H1 (cell line): ENCODE data around the gene NELFA. TPM values are rescaled to one million over a fixed set of nuclear protein-coding genes. Genes with fewer than 3 reads are reported as not detected.
A peak's percentile ranks its signal among the peaks of the same experiment; 100 is the strongest.

Experiments
- CTCF ChIA-PET: fragments of 300-600 bp; sonication (Branson Sonifier 250); formaldehyde crosslinking; loops from one replicate; lab custom pipeline; 2021; ENCODE audit not compliant: partially characterized antibody; lab: Charles Lee
- POLR2A ChIA-PET: fragments of 300-600 bp; sonication (Branson Sonifier 250); formaldehyde crosslinking; loops from one replicate; lab custom pipeline; 2021; ENCODE audit warnings: inconsistent platforms; ENCODE audit not compliant: partially characterized antibody; lab: Charles Lee
- DNase-seq, 2 experiments: peaks; one replicate each; pipeline versions ENCODE4 v3.0.0 to v3.0.0-alpha.2; 2010 to 2022; ENCODE audit warnings: low spot score in 2 of 2, low read depth in 1 of 2, mixed read lengths in 1 of 2
- FAIRE-seq: peaks from 2 replicates; lab custom pipeline; 2011; peaks lifted over from hg19 to GRCh38; lab: Jason Lieb, UNC
- H2AFZ ChIP-seq: 2 replicates; pipeline ENCODE4 v1.8.1; 2012; ENCODE audit warnings: low read length, inconsistent platforms
- H2AK5ac ChIP-seq: 2 replicates; pipeline ENCODE4 v1.6.1; 2013; ENCODE audit warnings: low read depth, low read length
- H2BK120ac ChIP-seq: replicated peaks from 2 replicates; pipeline ENCODE3; 2013; ENCODE audit warnings: low read depth, low read length, inconsistent platforms
- H2BK12ac ChIP-seq: 2 replicates; pipeline ENCODE4 v1.6.1; 2013; ENCODE audit warnings: low read depth, low read length
- H2BK15ac ChIP-seq: 2 replicates; pipeline ENCODE4 v1.6.1; 2013; ENCODE audit warnings: low read length
- H2BK20ac ChIP-seq: 2 replicates; pipeline ENCODE4 v1.6.1; 2013; ENCODE audit warnings: low read length
- H2BK5ac ChIP-seq: 2 replicates; pipeline ENCODE4 v1.6.1; 2013; ENCODE audit warnings: low read depth, low read length
- H3K14ac ChIP-seq: 2 replicates; pipeline ENCODE4 v1.6.1; 2013; ENCODE audit warnings: inconsistent platforms; ENCODE audit not compliant: insufficient read length
- H3K18ac ChIP-seq: 2 replicates; pipeline ENCODE4 v1.6.1; 2013; ENCODE audit warnings: low read length; ENCODE audit errors: extremely low read depth
- H3K23ac ChIP-seq: 2 replicates; pipeline ENCODE4 v1.6.1; 2013; ENCODE audit warnings: inconsistent platforms; ENCODE audit not compliant: insufficient read length
- H3K23me2 ChIP-seq: 2 replicates; pipeline ENCODE4 v1.6.1; 2013; ENCODE audit warnings: low read depth, low read length
- H3K27ac ChIP-seq: 2 replicates; pipeline ENCODE4 v1.6.1; 2011; ENCODE audit warnings: low read depth, low read length, inconsistent platforms
- H3K27me3 ChIP-seq, 4 experiments: replicated peaks in 1 of 4; 1 replicate in 1 of 4; 2 replicates in 3 of 4; pipeline versions ENCODE4 v1.6.1 to v1.8.1; 2011 to 2013; ENCODE audit warnings: low read length in 3 of 4, mild to moderate bottlenecking in 3 of 4, inconsistent platforms in 2 of 4, mixed read lengths in 2 of 4, moderate library complexity in 1 of 4; ENCODE audit not compliant: control insufficient read depth in 3 of 4, insufficient read depth in 3 of 4; ENCODE audit errors: extremely low read depth in 1 of 4
- H3K36me3 ChIP-seq, 4 experiments: 2 replicates each; pipeline versions ENCODE4 v1.6.1 to v1.8.1; 2011 to 2013; ENCODE audit warnings: mild to moderate bottlenecking in 4 of 4, low read length in 3 of 4, moderate library complexity in 2 of 4, control low read depth in 1 of 4, inconsistent platforms in 1 of 4; ENCODE audit not compliant: insufficient read depth in 4 of 4, control insufficient read depth in 2 of 4
- H3K4ac ChIP-seq: replicated peaks from 2 replicates; pipeline ENCODE3; 2013; ENCODE audit warnings: low read length, low read depth, mixed read lengths, inconsistent platforms; ENCODE audit not compliant: insufficient read length
- H3K4me1 ChIP-seq, 4 experiments: replicated peaks in 1 of 4; 1 replicate in 1 of 4; 2 replicates in 3 of 4; pipeline versions ENCODE4 v1.6.1 to v1.8.1; 2011 to 2013; ENCODE audit warnings: low read length in 3 of 4, inconsistent platforms in 2 of 4, mixed read lengths in 1 of 4; ENCODE audit not compliant: insufficient read depth in 4 of 4, control insufficient read depth in 3 of 4
- H3K4me2 ChIP-seq, 2 experiments: 2 replicates each; pipeline versions ENCODE4 v1.6.1 to v1.8.1; 2011 to 2013; ENCODE audit warnings: low read depth in 2 of 2, low read length in 2 of 2, control low read depth in 1 of 2, inconsistent platforms in 1 of 2, mild to moderate bottlenecking in 1 of 2; ENCODE audit not compliant: insufficient read depth in 1 of 2
- H3K4me3 ChIP-seq, 4 experiments: fragments of 200-600, 300-600 bp in 1 of 4; sonication (generic), shearing (Covaris generic), sonication (Bioruptor Twin) in 1 of 4; 2 replicates each; pipeline versions ENCODE4 v1.5.1 to v1.8.1; 2011 to 2016; ENCODE audit warnings: low read length in 4 of 4, low read depth in 3 of 4, control low read depth in 2 of 4, inconsistent platforms in 2 of 4, mild to moderate bottlenecking in 2 of 4, mixed read lengths in 1 of 4, moderate library complexity in 1 of 4; ENCODE audit not compliant: insufficient read depth in 2 of 4; ENCODE audit errors: extremely low read depth in 1 of 4
- H3K56ac ChIP-seq: replicated peaks from 2 replicates; pipeline ENCODE3; 2013; ENCODE audit warnings: low read depth, mild to moderate bottlenecking, mixed read lengths, low read length, inconsistent platforms; ENCODE audit not compliant: insufficient read length
- H3K79me1 ChIP-seq: 2 replicates; pipeline ENCODE4 v1.6.1; 2013; ENCODE audit warnings: low read depth, low read length, control low read depth
- H3K79me2 ChIP-seq, 2 experiments: 2 replicates each; pipeline versions ENCODE4 v1.6.1 to v1.8.1; 2012 to 2013; ENCODE audit warnings: low read length in 2 of 2, mild to moderate bottlenecking in 2 of 2, inconsistent platforms in 1 of 2; ENCODE audit not compliant: insufficient read depth in 2 of 2, control insufficient read depth in 1 of 2
- H3K9ac ChIP-seq, 4 experiments: replicated peaks in 1 of 4; 1 replicate in 1 of 4; 2 replicates in 3 of 4; pipeline versions ENCODE4 v1.6.1 to v1.8.1; 2011 to 2013; ENCODE audit warnings: low read depth in 3 of 4, low read length in 3 of 4, control low read depth in 2 of 4, mild to moderate bottlenecking in 2 of 4, moderate library complexity in 2 of 4, inconsistent platforms in 1 of 4; ENCODE audit errors: extremely low read depth in 1 of 4
- H3K9me3 ChIP-seq, 2 experiments: 2 replicates each; pipeline versions ENCODE4 v1.6.1 to v1.8.1; 2012 to 2013; ENCODE audit warnings: mild to moderate bottlenecking in 2 of 2, moderate library complexity in 2 of 2, control low read depth in 1 of 2, inconsistent platforms in 1 of 2, low read depth in 1 of 2, low read length in 1 of 2, mixed read lengths in 1 of 2; ENCODE audit not compliant: insufficient read depth in 2 of 2
- H4K20me1 ChIP-seq, 2 experiments: replicated peaks in 1 of 2; 2 replicates each; pipeline versions ENCODE3 to v1.8.1; 2011 to 2013; ENCODE audit warnings: inconsistent platforms in 2 of 2, low read length in 2 of 2, mild to moderate bottlenecking in 1 of 2; ENCODE audit not compliant: insufficient read depth in 2 of 2, control insufficient read depth in 1 of 2
- H4K5ac ChIP-seq: 2 replicates; pipeline ENCODE4 v1.6.1; 2013; ENCODE audit warnings: low read length, low read depth, mixed read lengths, inconsistent platforms; ENCODE audit not compliant: insufficient read length
- H4K8ac ChIP-seq: 2 replicates; pipeline ENCODE4 v1.8.0; 2013; ENCODE audit warnings: mild to moderate bottlenecking, moderate library complexity, low read length, inconsistent platforms; ENCODE audit not compliant: insufficient read depth; ENCODE audit errors: extremely low read depth
- H4K91ac ChIP-seq: replicated peaks from 2 replicates; pipeline ENCODE3; 2013; ENCODE audit warnings: low read length, mixed read lengths, inconsistent platforms; ENCODE audit not compliant: insufficient read length
- BRCA1 ChIP-seq: IDR thresholded peaks from 2 replicates; pipeline ENCODE4 v1.6.1; 2012; ENCODE audit warnings: low read depth, low read length, improper control_type of control experiment
- CHD1 ChIP-seq: IDR thresholded peaks from 2 replicates; pipeline ENCODE4 v1.6.1; 2012; ENCODE audit warnings: low read depth, low read length, improper control_type of control experiment
- POLR2AphosphoS5 ChIP-seq: IDR thresholded peaks from 2 replicates; pipeline ENCODE4 v1.6.1; 2011; ENCODE audit warnings: low read depth, low read length
- SIX5 ChIP-seq: IDR thresholded peaks from 2 replicates; pipeline ENCODE4 v1.6.1; 2011; ENCODE audit warnings: mild to moderate bottlenecking, low read depth, low read length
- WGBS, 2 experiments: shearing (Covaris generic) in 1 of 2; methylation state at CpG; one replicate each; pipeline versions ENCODE4 v1.1.6 to v1.1.7; 2013 to 2015; ENCODE audit warnings: low lambda C conversion rate in 2 of 2, mixed read lengths in 2 of 2, inconsistent platforms in 1 of 2, low coverage in 1 of 2, missing lambda C conversion rate in 1 of 2; ENCODE audit not compliant: insufficient replicate concordance in 2 of 2, insufficient coverage in 1 of 2, insufficient read length in 1 of 2; ENCODE audit errors: extremely low coverage in 1 of 2, missing lambda C conversion rate in 1 of 2; 5-methylcytosine and 5-hydroxymethylcytosine counted together
- polyA plus RNA-seq, 7 experiments: library from polyadenylated mRNA; depleted of rRNA in 3 of 7; stranded (reverse) in 5 of 7; unstranded in 2 of 7; fragments of >200 nt in 5 of 7; fragments of 200-250 nt in 2 of 7; gene quantifications; 1 replicate in 5 of 7; 2 replicates in 1 of 7; 4 replicates in 1 of 7; pipeline versions ENCODE4 v1.2.1 to v1.2.3, GENCODE V29; 2011 to 2013; ENCODE audit warnings: missing spikeins in 2 of 7, mixed read lengths in 2 of 7
- total RNA-seq: library from RNA; stranded (reverse); fragmentation: NEBNext Ultra II Directional; extraction: Animal tissue kit (Norgen Biotek cat#: 25700); gene quantifications from 2 replicates; pipeline ENCODE4 v1.2.1, GENCODE V29; 2021
- TF ChIP-seq, protein P1 (sequence below): IDR thresholded peaks from 2 replicates; pipeline ENCODE4 v1.6.1; 2011; ENCODE audit warnings: low read depth, mild to moderate bottlenecking, low read length; ENCODE audit not compliant: insufficient read depth

The NELFA gene
- total and polyA plus RNA-seq, 2 of the 8 experiments (the other 6 are each of a cell fraction or from before 2014, with no cell fraction given) = 41.8 to 57.5 TPM

- Histone ChIP-seq H2AFZ (no peak overlapping the region), H2BK120ac (no peak overlapping the region), H4K91ac (no peak overlapping the region), H3K27ac (no peak overlapping the region), H3K14ac (no peak overlapping the region), H3K18ac (no peak overlapping the region), H3K4me3 (no peak overlapping the region), H3K4me2 (no peak overlapping the region), H3K56ac (no peak overlapping the region), H2BK20ac (no peak overlapping the region), H2BK15ac (no peak overlapping the region), H3K27me3 (no peaks in the 10 kb centered on the region), H3K4me1 (no peaks in the 10 kb centered on the region; a peak in 1 of 7 replicates), H3K79me1 (no peaks in the 10 kb centered on the region), H3K23me2 (no peaks in the 10 kb centered on the region), H3K23ac (no peak overlapping the region), H4K20me1 (peaks cover 0 to 25% of the 10 kb centered on the region in 2 experiments), H2BK5ac (no peak overlapping the region), H3K79me2 (no peaks in the 10 kb centered on the region), H3K9ac (no peak overlapping the region), H2BK12ac (no peak overlapping the region), H3K4ac (no peak overlapping the region), H4K8ac (no peak overlapping the region; the same call in 1 of the 2 replicates), H2AK5ac (no peak overlapping the region), H3K9me3 (no peaks in the 10 kb centered on the region), H3K36me3 (peaks cover 23 to 81% (median 63%) of the 10 kb centered on the region in 4 experiments), H4K5ac (no peak overlapping the region)
- WGBS, 2 experiments = 92% methylated on average over 22 of the region's 22 CpGs; no CpG with 5 or more reads in 1 of the 2 experiments
- no peak for FAIRE-seq
- no peak for DNase-seq
- ChIA-PET POLR2A (no interaction called here), CTCF (interaction anchor here (1.4 kb wide), 1 partner anchor 14 kb away, joined by 3 read pairs; no protein-coding TSS in a partner anchor)
- TF ChIP-seq POLR2AphosphoS5 (0 out of 2 replicates have a peak, but pooled peaks have one; percentile 40), CHD1 (no peak), BRCA1 (no peak), SIX5 (no peak)
- TF ChIP-seq, protein P1, sequence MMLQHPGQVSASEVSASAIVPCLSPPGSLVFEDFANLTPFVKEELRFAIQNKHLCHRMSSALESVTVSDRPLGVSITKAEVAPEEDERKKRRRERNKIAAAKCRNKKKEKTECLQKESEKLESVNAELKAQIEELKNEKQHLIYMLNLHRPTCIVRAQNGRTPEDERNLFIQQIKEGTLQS = no peak
These were observed 29.1 kb downstream of the NELFA start for GRCh38 chr4:1979477-1980196.
